GM19193 (cell line): Measurements from ENCODE around the gene KNCN.

Experiments
- POLR2A ChIP-seq: IDR thresholded peaks from 4 replicates; pipeline ENCODE4 v1.6.1; 2011; ENCODE audit not compliant: insufficient read depth, insufficient read length; ENCODE audit errors: extremely low read depth

KNCN gene

DNA sequence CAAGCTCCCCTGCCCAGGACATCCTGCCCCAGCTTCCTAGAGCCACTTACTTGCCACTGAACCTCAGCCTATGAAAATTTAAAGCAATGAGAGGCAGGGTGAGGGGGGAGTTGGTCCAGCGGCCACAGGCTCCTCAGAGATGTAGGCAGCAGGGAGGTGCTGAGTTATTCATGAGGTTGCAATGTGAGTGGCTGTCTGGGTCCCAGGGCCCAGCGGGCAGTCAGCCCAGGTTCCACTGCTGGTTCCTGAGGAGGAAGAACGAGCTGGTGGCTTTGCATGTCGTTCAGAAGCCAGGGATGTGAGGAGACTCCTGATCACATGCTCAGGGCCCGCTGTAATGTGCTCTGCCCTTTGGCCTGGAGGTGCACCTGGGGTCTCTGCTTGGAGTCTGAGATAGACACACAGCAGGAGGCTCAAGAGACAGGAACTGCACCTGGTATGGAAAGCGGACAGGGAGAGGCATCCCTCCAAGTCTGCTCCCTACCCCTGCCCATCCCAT lies at the start of gene KNCN:
TSS of gene KNCN (minus strand) at position 51 of the 499 bp plus-strand sequence. CDS start 432 bp downstream, outside the sequence.
- no peak for TF ChIP-seq POLR2A

- TF ChIP-seq POLR2A, result no peak
Measured at GRCh38 chr1:46599059-46599970, 47.9 kb upstream of the KNCN start.

GRCh38 chr1:46596846-46597245 lies 45.4 kb upstream of the KNCN start:
- TF ChIP-seq POLR2A, result no peak

GRCh38 chr1:46596036-46596435 lies 44.6 kb upstream of the KNCN start:
- TF ChIP-seq POLR2A, result no peak

DNA sequence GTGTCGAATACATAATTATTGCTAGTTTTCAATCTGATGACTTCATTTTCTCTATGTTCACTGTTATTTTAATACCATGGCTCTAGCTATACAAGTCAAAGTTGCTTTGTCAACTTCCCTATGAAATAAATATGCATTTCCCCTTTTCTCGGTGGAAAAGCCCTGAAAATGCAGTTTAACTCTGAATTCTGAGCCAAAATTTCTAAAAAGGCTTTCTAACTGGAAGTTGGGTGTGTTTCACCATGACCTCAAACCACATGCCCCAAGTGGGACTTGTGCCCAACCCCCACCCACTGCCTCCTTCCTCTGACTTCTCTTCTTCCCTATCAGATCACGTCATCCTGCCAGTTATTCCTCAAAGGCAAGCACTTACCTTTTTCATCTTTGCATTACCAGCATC lies 43.7 kb upstream of the KNCN start:
- no peak for TF ChIP-seq POLR2A

GRCh38 chr1:46594063-46594462 lies 42.6 kb upstream of the KNCN start:
- no peak for TF ChIP-seq POLR2A

- no peak for TF ChIP-seq POLR2A
Measured at GRCh38 chr1:46592823-46593222, 41.4 kb upstream of the KNCN start.

DNA sequence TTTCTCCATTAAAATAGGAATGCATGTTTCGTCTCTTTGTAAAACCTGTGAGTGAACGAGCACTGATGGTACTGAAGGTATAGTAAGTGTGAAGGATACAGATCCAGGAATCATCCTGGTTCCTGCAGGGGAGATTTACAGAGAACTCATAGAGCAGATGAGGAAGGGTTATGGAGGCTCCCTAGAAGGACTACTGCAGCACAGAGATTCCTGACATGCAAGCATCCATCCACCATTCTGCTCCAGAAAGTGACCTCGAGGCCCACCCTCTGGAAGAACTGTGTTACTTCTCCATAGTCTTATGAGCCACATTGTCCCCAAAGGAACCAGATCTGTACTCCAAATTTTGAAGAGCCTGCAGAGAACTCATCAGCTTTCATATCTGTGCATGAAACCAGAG lies 38.1 kb upstream of the KNCN start:
- no peak for TF ChIP-seq POLR2A

DNA sequence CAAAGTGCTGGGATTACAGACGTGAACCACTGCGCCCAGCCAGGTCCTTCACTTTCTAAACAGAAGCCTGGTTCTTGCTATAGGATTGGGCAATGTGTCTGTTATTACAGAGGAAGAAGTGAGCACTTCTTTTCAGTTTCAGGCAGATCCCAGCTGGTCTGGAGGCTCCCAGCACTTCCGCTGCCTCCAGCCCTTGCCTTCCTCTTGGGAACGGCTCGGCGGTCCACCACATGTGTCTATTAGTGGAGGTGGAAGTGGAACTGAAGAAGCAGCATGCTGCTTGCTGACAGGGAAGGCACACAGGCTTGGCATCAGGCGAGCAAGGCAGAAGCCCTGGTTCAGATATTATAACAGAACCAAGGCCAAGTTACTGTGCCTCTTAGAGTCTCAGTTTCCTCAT lies 35.6 kb upstream of the KNCN start:
- no peak for TF ChIP-seq POLR2A

DNA sequence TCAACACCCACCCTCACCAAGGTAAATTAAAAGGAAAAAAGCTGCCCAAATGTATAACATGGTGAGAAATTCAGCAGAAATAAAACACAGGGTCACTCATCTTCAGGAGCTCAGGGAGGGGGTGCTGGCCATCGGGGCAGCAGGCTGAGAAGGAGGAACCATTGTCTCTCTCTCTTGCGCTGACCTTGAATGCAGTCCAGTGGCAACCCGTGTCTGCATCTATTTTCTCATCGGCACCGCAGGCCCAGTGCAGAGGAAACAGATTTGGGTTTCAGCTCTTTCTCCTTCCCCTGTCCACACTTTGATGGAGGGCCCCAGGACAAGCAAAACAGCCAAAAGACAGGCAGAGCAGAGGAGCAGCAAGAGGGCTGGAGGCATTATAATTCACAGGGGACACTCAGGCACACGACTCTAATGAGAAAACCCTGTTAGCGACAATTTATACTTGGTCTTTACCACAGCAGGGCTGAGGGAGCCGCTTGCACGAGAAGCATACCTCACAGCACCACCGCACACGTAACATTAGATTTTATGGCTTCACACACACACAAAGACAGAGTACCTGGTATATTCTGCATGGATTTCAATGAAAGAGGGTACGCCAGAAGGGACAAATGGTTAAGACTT lies 34.0 kb upstream of the KNCN start:
- no peak for TF ChIP-seq POLR2A

GRCh38 chr1:46583494-46583893 lies 32.0 kb upstream of the KNCN start:
- TF ChIP-seq POLR2A, result no peak

- TF ChIP-seq POLR2A, result no peak
Measured at GRCh38 chr1:46582972-46583371, 31.5 kb upstream of the KNCN start.

- no peak for TF ChIP-seq POLR2A
Measured at GRCh38 chr1:46581681-46582455, 30.4 kb upstream of the KNCN start.

GRCh38 chr1:46580140-46580903 lies 28.9 kb upstream of the KNCN start:
- no peak for TF ChIP-seq POLR2A

GRCh38 chr1:46577671-46578070 lies 26.2 kb upstream of the KNCN start:
- no peak for TF ChIP-seq POLR2A

DNA sequence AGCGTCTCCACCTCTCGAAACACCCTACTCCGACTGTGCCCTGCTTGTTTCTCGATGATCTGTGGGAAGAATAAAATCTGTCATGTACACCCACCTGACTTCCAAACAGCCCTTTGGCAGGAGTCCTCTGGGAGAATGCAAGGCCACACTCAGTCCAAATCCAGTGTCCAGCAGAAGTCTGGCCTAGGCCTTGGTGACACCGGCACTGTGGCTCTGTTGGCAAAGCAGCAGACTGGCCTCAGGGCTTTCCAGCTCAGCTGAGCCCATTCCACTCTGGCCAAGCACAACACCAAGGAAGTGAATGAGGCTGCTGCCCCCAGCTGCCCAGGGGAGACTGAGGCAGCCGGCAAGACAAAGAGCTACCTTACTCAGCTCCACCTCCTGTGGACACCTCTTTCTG lies 25.1 kb upstream of the KNCN start:
- no peak for TF ChIP-seq POLR2A
